MCF 10A (cell line): ENCODE data around the gene LRP8. TPM values are rescaled to one million over a fixed set of nuclear protein-coding genes. Genes with fewer than 3 reads are reported as not detected.

Experiments used
- BruUV-seq: library from RNA; stranded (reverse); fragments of 400-500 nt; replicated peaks from 2 replicates; lab custom pipeline; 2021; lab: Mats Ljungman, UMichigan
- CTCF ChIA-PET: fragments of 300-600 bp; sonication (Branson Sonifier 250); formaldehyde crosslinking; extraction: SDS; loops from one replicate; lab custom pipeline; 2021; ENCODE audit warnings: antibody characterized with exemption, inconsistent platforms; lab: Yijun Ruan, JAX
- POLR2A ChIA-PET: fragments of 300-600, 350-650 bp; sonication (Branson Sonifier 250); formaldehyde crosslinking; extraction: SDS; loops from one replicate; lab custom pipeline; 2020; ENCODE audit warnings: antibody characterized with exemption, inconsistent platforms; lab: Yijun Ruan, JAX
- DNase-seq: peaks from one replicate; pipeline ENCODE4 v3.0.0-alpha.2; 2018; ENCODE audit not compliant: unreplicated experiment
- H3K27ac Mint-ChIP-seq: one replicate; pipeline ENCODE4 v1.8.0; 2022; ENCODE audit warnings: mild to moderate bottlenecking, low read depth, mixed read lengths; ENCODE audit not compliant: unreplicated experiment
- H3K27me3 Mint-ChIP-seq: one replicate; pipeline ENCODE4 v1.8.0; 2022; ENCODE audit warnings: mixed read lengths; ENCODE audit not compliant: insufficient read depth, unreplicated experiment
- H3K36me3 Mint-ChIP-seq: one replicate; pipeline ENCODE4 v1.8.0; 2022; ENCODE audit warnings: mild to moderate bottlenecking, moderate library complexity, mixed read lengths; ENCODE audit not compliant: insufficient read depth, unreplicated experiment
- H3K4me1 Mint-ChIP-seq: one replicate; pipeline ENCODE4 v1.8.0; 2022; ENCODE audit warnings: mixed read lengths; ENCODE audit not compliant: insufficient read depth, unreplicated experiment
- H3K4me3 Mint-ChIP-seq: one replicate; pipeline ENCODE4 v1.8.0; 2022; ENCODE audit warnings: mild to moderate bottlenecking, moderate library complexity, mixed read lengths; ENCODE audit not compliant: unreplicated experiment
- H3K9me3 Mint-ChIP-seq: one replicate; pipeline ENCODE4 v1.8.0; 2022; ENCODE audit warnings: mixed read lengths; ENCODE audit not compliant: unreplicated experiment
- intact Hi-C: fragments of 100-400 bp; cut with micrococcal nuclease; formaldehyde crosslinking; loops from 2 replicates; pipeline ENCODE4 v1.14.1; 2022
- total RNA-seq: library from RNA; stranded (reverse); gene quantifications from 2 replicates; pipeline ENCODE4 v1.2.3, GENCODE V29; 2022
- TF ChIP-seq, protein P1 (sequence below): fragments of 200-600 bp; IDR thresholded peaks from one replicate; pipeline ENCODE4 v1.8.0; 2022; ENCODE audit warnings: antibody characterized with exemption, mild to moderate bottlenecking; ENCODE audit not compliant: unreplicated experiment

The LRP8 gene
- total RNA-seq, 1 experiment from 2014 or later, result 21.8 TPM

DNA sequence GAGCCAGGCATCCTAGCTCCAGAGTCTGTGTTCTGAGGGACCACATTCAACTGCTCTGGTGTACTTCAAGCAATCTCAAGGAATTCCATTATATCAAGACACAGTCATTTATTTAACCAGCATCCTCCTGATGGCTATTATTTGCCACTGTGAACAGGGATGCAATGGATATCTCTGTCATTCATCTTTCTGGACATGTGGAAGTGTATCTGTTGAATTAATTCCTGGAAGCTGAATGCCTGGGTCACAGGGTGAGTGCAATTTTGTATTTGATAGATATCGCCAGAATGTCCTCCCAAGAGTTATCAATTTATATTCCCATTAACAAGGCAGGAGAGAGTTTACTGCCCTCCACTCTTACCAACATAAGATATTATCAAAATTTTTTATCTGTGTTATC, 24.7 kb upstream of the LRP8 start:
- TF ChIP-seq, protein P1, sequence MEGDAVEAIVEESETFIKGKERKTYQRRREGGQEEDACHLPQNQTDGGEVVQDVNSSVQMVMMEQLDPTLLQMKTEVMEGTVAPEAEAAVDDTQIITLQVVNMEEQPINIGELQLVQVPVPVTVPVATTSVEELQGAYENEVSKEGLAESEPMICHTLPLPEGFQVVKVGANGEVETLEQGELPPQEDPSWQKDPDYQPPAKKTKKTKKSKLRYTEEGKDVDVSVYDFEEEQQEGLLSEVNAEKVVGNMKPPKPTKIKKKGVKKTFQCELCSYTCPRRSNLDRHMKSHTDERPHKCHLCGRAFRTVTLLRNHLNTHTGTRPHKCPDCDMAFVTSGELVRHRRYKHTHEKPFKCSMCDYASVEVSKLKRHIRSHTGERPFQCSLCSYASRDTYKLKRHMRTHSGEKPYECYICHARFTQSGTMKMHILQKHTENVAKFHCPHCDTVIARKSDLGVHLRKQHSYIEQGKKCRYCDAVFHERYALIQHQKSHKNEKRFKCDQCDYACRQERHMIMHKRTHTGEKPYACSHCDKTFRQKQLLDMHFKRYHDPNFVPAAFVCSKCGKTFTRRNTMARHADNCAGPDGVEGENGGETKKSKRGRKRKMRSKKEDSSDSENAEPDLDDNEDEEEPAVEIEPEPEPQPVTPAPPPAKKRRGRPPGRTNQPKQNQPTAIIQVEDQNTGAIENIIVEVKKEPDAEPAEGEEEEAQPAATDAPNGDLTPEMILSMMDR, result no peak
- intact Hi-C loops, result no loop called here
- BruUV-seq, result no TSS peak
- DNase-seq, result no peak
- no peaks in the 10 kb centered on the region for H3K36me3 Mint-ChIP-seq
- H3K9me3 Mint-ChIP-seq, result no peaks in the 10 kb centered on the region
- POLR2A ChIA-PET, result interaction anchor here (0.8 kb wide), 1 partner anchor 9 kb away, joined by 3 read pairs; no protein-coding TSS in a partner anchor
- peaks cover 5% of the 10 kb centered on the region for H3K4me1 Mint-ChIP-seq
- no peak overlapping the region for H3K27ac Mint-ChIP-seq
- no peak overlapping the region for H3K4me3 Mint-ChIP-seq
- CTCF ChIA-PET, result no interaction called here
- H3K27me3 Mint-ChIP-seq, result peaks cover 11% of the 10 kb centered on the region

GRCh38 chr1:53350853-53351767, 23.2 kb upstream of the LRP8 start:
- H3K9me3 Mint-ChIP-seq, result no peaks in the 10 kb centered on the region
- ChIA-PET POLR2A (no interaction called here), CTCF (no interaction called here)
- no peak overlapping the region for H3K27ac Mint-ChIP-seq
- H3K36me3 Mint-ChIP-seq, result no peaks in the 10 kb centered on the region
- BruUV-seq, result no TSS peak
- H3K27me3 Mint-ChIP-seq, result no peaks in the 10 kb centered on the region
- H3K4me1 Mint-ChIP-seq, result no peaks in the 10 kb centered on the region
- no peak overlapping the region for H3K4me3 Mint-ChIP-seq
- DNase-seq, result no peak
- intact Hi-C loops, result no loop called here
- TF ChIP-seq, protein P1, result no peak

- H3K27me3 Mint-ChIP-seq, result no peaks in the 10 kb centered on the region
- ChIA-PET POLR2A (no interaction called here), CTCF (no interaction called here)
- BruUV-seq, result no TSS peak
- H3K36me3 Mint-ChIP-seq, result no peaks in the 10 kb centered on the region
- DNase-seq, result no peak
- no peaks in the 10 kb centered on the region for H3K4me1 Mint-ChIP-seq
- no peak overlapping the region for H3K27ac Mint-ChIP-seq
- no peaks in the 10 kb centered on the region for H3K9me3 Mint-ChIP-seq
- H3K4me3 Mint-ChIP-seq, result no peak overlapping the region
- intact Hi-C loops, result no loop called here
- TF ChIP-seq, protein P1, result no peak
Measured at GRCh38 chr1:53349968-53350852, 22.3 kb upstream of the LRP8 start.

- H3K36me3 Mint-ChIP-seq, result no peaks in the 10 kb centered on the region
- H3K27me3 Mint-ChIP-seq, result no peaks in the 10 kb centered on the region
- BruUV-seq, result no TSS peak
- no peaks in the 10 kb centered on the region for H3K9me3 Mint-ChIP-seq
- no peak overlapping the region for H3K27ac Mint-ChIP-seq
- TF ChIP-seq, protein P1, result no peak
- no peak for DNase-seq
- H3K4me1 Mint-ChIP-seq, result no peaks in the 10 kb centered on the region
- intact Hi-C loops, result no loop called here
- ChIA-PET CTCF (interaction anchor here (0.7 kb wide), 1 partner anchor 16 kb away, joined by 3 read pairs; no protein-coding TSS in a partner anchor), POLR2A (no interaction called here)
- no peak overlapping the region for H3K4me3 Mint-ChIP-seq
Measured at GRCh38 chr1:53349369-53349835, 21.5 kb upstream of the LRP8 start.
